Cardiac fibroblast (primary cell): ENCODE measurements around the gene SLC9A5.

Experiments
- DNase-seq, 2 donors: peaks; one replicate each; pipeline versions ENCODE4 v3.0.0 to v3.0.0-alpha.2; 2010; ENCODE audit warnings: low read depth in 2 of 2
- H3K4me3 ChIP-seq, 2 donors: replicated peaks in 1 of 2; 1 replicate in 1 of 2; 2 replicates in 1 of 2; pipeline ENCODE4 v1.5.1; 2011; ENCODE audit warnings: low read depth in 2 of 2, low read length in 2 of 2, mild to moderate bottlenecking in 2 of 2, moderate library complexity in 1 of 2
- TF ChIP-seq, protein P1 (sequence below): IDR thresholded peaks from one replicate; pipeline ENCODE4 v1.5.1; 2011; ENCODE audit warnings: low read depth, mild to moderate bottlenecking, low read length, inconsistent platforms

SLC9A5 gene

DNA sequence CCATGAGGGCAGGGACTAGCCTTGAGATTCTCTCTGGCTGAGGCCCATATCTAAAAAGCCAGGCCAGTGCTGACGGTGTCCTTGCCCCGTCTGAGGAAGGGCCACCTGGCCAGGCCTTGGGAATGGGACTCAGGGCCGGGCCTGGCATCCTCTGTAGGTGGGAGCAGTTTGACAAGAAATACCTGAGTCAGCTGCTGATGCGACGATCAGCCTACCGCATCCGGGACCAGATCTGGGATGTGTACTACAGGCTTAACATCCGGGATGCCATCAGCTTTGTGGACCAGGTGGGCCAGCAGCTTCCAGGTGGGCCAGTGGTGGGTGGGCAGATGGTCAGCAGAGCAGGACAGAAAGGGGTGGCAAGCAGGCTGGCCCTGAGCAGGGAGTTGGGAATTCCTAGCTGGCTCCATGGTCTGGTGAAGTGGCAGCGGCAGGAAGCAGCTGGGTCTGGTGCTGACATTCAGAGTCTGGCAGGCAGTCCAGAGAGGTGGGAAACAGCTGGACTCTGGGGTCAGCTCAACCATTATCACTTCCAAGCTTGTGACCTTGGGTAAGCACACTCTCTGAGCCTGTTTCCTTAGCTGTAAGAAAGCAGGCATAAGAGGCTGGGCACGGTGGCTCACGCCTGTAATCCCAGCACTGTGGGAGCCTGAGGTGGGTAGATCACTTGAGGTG, 9.5 kb downstream of the SLC9A5 start:
- TF ChIP-seq, protein P1, sequence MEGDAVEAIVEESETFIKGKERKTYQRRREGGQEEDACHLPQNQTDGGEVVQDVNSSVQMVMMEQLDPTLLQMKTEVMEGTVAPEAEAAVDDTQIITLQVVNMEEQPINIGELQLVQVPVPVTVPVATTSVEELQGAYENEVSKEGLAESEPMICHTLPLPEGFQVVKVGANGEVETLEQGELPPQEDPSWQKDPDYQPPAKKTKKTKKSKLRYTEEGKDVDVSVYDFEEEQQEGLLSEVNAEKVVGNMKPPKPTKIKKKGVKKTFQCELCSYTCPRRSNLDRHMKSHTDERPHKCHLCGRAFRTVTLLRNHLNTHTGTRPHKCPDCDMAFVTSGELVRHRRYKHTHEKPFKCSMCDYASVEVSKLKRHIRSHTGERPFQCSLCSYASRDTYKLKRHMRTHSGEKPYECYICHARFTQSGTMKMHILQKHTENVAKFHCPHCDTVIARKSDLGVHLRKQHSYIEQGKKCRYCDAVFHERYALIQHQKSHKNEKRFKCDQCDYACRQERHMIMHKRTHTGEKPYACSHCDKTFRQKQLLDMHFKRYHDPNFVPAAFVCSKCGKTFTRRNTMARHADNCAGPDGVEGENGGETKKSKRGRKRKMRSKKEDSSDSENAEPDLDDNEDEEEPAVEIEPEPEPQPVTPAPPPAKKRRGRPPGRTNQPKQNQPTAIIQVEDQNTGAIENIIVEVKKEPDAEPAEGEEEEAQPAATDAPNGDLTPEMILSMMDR: no peak
- no peak for DNase-seq
- H3K4me3 ChIP-seq: no peak overlapping the region

GRCh38 chr16:67259705-67260104, 10.9 kb downstream of the SLC9A5 start:
- DNase-seq: no peak
- TF ChIP-seq, protein P1: no peak

GRCh38 chr16:67260426-67261063, 11.8 kb downstream of the SLC9A5 start:
- peak; percentile 75 to 77 for DNase-seq
- H3K4me3 ChIP-seq: no peak overlapping the region
- TF ChIP-seq, protein P1: peak; percentile 77

More at GRCh38 chr16:67259705-67260104, 10.9 kb downstream of the SLC9A5 start:
- H3K4me3 ChIP-seq: no peak overlapping the region

GRCh38 chr16:67263201-67263600, 14.4 kb downstream of the SLC9A5 start:
- no peak overlapping the region for H3K4me3 ChIP-seq
- TF ChIP-seq, protein P1: no peak
- DNase-seq: no peak

DNA sequence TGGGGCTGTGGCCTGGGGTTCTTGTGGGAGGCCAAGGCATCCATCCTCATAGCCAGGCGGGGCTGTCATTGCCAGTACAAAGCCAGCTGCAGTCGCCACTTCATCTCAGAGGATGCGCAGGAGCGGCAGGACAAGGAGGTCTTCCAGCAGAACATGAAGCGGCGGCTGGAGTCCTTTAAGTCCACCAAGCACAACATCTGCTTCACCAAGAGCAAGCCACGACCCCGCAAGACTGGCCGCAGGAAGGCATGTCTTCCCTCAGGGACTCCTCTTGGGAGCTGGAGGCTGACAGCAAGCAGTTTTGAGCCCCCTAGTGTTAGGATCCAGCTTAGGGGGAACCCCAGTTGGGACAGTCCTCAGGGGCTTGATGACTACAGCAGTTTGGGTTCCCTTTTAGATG, 15.5 kb downstream of the SLC9A5 start:
- TF ChIP-seq, protein P1: peak; percentile 4
- no peak for DNase-seq
- H3K4me3 ChIP-seq: no peak overlapping the region

DNA sequence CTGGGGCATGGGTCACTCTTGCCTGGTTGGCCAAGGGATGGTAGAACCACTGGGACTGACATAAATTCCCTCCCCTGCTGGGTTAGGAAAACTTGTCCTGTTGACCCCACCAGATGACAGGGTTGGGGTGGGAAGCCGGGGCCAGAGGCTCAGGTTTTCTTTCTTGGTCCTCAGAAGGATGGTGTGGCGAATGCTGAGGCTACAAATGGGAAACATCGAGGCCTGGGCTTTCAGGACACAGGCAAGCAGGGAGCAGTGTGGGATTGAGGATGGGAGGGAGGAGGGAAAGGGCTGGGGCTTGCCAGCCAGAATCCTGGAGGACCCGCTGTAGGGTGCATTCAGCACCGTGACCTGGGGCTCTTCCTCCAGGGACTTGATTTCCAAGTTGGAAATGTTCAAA, 16.1 kb downstream of the SLC9A5 start:
- DNase-seq: no peak
- H3K4me3 ChIP-seq: no peak overlapping the region
- TF ChIP-seq, protein P1: no peak
